NCI-H1930 (cell line): ENCODE measurements around the gene CERK.
"Not testable (repeated sequence)": the region's sequence is repeated elsewhere in the genome, so short reads cannot be mapped to it uniquely, and the experiment has no call there.

Experiments
- DNase-seq, 2 experiments: peaks; one replicate each; lab custom pipeline; 2025; lab: John Stamatoyannopoulos, UW

Gene CERK

DNA sequence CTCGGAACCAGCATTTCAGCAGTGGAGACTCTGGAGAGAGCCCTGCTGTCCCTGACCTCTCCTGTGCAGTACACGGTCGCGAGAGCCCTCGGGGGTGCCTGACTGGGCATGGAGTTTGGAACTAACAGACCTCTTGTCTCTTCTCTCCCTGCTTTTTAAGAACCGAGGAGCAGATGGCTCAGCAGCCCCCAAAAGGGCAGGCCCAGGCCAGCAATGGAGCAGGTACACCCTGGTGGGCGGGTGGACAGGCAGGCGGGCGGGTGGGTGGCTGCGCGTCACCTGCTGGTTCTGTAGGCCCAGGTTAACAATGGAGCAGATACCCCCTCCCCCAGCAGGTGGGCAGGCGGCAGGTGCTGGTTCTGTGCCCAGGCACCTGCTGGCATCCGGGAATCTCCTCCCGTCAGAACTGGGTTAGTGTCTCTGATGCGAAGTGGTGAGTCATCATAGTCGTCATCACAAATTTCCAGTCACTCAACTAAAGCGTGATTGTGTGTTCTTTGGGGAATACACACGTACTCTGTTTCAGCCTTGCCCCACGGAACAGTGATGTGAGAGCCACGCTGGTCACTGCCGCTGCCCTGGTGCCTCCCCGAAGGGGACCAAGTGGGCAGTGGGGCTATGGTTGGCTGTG is 76.7 kb downstream of the CERK start:
- no peak for DNase-seq

DNA sequence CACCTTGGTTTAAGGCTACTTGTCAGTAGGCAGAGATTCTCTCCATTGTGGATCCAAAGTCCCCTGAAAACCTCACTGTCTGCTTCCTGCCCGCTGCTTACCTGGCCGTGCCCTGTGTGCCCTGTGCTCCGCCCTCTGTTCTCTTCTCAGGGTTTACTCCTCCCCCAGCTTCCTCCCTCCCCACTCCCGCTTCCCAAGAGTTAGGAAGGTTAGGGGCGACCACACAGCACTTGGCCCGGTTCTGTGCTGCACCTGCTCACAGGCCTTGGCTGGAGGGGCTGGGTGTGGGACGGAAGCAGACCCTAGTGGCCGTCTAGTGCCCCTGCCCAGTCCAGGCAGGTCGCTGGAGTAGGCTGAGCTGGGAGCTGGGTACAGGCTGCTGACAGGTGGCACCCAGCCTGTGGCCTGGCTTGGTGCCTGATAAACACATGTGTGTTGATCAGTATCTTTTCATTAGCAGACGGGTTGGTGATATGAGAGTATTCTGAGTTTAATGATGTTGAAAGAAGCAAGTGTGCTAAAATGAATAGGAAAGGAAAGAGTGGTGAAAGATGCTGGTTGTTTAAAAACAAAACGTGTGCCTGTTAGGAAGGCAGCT is 77.3 kb downstream of the CERK start:
- DNase-seq: no peak

DNA sequence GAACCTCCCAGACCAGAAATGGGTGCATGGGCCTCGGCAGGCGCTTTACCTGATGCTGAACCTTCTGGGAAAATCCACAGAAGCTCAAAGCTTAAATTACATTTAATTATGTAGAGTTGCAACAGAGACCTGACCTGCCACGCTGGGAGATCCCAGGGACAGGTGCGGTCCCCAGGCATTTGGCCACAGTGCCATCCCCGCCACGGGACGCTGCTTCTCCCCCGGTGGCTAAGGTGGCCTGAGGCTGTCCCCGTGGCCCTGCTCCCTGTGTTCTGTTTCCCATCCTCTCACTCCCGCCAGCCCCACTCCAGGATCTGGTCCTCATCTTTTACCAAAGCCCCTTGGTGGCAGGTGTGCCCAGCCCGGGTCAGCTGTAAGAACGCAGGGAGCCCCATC is 78.3 kb downstream of the CERK start:
- DNase-seq: no peak

DNA sequence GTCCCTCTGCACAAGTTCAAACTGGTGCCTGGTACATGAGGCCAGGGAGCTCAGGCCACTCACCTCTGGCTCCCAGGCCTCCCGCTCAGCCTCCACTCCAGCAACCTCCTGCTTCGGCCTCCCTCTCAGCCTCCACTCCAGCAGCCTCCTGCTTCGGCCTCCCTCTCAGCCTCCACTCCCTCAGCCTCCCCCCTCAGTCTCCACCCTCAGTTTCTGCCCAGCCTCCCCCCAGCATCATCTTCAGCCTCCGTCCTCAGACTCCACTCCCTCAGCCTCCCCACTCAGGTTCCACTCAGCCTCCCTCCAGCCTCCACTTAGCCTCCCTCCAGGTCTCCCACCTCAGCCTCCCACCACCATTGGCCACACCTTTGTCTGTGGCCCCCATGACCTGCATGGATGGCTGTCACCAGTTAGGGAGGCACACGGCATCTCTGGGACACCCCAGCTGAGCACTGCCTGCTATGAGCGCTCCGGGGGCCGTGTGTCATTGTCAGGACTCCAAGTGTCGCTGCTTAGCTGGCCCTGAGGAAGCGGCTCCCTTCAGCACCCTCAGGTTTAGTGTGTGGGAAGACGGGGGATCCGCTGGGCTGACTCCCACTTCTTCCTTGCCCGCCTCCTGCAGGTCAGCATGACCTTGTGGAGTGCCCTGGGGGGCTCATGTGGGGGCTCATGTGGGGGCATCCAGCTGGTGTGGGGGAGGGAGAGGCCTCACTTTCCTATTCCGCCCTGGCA is 78.8 kb downstream of the CERK start:
- no peak for DNase-seq

DNA sequence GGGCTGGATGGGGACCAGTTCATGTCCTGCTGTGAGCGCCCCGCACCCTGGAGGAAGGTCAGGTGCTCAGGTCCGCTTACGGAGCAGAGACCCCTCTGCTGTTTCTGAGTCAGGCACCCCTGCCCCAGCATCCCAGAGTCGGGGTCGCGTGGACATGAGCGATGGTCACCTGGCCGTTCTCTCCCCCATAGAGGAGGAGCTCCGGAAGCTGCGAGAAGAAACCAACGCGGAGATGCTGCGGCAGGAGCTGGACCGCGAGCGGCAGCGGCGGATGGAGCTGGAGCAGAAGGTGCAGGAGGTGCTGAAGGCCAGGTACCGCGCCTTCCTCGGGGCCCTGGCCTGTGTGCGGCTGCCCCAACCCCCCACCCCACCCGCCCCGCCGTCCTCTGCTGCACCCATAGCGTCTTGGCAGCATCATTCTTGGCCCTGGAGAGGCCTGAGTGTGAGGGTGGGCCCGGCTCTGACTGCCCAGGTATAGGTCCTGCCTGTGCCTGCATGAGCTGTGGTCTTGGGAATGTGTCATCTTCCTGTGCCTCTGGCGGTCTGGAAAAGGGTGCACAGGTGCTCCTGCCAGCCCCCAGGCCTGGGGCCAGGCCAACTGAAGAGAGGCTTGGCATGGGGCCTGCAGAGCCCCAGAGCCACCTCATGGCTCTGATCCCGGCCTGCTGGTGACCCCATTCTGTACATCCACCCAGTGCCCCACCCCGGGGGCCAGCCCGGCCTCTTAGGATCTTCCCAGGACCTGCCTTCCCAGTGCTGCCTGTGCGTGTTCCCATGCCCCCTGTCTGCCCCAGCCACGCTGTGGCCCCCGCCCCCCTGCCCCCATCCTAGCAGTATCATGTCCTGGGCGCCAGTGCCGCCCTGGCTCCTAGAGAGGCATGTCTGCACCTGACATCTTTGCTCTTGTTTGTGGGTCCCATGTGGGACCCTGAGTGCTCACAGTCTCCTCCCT is 79.8 kb downstream of the CERK start:
- no peak for DNase-seq

DNA sequence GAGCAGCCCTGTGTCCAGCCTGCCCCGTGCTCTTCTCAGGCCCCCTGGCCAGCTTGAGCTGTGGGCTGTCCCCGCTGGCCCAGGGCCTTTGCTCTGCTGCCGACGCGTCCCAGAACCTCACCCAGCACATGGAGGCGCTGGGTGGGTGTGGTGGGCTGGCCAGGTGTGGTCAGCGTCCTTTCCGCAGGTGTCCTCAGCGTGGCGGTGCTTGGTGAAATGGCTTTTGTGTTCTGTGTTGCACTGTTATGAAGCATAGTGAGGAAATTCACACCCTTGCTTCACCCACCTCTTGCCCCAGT is 80.4 kb downstream of the CERK start:
- no peak for DNase-seq

DNA sequence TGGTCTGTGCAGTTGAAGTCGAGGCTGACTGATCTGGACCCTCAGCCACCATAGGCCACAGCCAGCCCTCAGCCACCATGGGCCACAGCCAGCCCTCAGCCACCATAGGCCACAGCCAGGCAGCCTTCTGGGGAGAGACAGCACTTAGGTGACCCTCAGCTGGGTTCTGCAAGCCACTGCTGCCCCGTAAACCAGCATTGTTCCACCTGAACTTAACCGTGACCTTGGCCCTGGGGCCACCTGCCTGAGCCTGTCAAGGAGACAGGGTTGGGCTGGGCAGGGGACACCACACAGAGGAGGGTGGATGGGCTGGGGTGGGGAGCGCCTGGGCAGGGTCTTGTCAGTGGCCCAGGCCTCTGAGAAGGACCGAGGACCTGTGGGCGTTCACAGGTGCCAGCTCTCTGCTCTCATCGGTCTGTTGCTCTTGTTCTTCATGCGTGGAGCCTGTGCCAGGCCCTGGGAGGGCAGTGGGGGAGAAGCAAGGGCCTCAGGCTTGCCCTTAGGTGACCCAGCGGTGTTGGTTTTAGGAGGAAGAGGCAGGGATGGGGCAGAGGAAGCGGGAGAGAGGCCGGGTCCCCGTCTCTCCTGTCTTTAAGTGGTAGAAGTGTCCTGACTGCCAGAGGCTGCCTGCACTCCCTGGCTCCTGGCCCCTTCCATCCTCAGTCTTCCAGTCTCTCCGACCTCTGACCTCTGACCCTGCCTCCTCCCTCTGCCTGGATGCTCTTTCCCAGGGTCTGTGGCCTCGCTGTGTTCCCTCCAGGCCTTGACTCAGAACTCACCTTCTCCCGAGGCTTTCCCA is 81.0 kb downstream of the CERK start:
- DNase-seq: no peak

DNA sequence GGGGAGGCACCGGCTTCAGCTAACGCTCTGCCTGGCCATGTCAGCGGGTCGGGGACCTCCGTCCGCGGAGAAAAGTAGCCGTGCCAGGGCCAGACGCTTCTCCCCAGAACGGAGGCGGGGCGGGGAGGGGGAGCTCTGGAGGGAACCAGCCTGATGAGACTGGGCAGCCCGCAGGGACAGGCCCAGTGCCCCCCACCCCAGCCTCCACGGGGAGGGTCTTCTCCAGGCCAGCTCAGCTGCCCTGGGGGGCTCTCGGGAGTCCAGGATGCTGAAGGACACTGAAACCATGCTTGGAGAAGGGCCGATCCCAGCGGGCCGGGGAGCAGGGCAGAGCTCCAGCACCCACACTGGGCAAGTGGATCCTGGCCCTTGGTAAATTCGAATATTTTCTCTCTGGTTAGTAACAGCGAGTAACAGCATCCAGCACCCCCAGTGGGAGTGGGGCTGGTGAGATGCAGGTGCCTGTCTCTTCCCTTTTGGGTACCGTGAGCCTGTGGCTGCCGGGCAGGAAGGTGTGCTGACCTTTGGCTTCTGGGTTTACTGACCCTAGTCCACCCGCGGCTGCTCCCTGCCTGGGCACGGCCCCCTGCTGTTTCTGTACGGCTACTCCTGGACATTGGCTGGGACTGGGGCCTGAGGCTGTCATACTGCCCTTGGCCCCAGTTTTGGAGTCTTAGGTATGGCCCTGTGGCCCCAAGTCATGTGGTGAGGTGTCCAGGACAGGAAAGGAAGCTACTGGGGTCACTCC is 82.0 kb downstream of the CERK start:
- DNase-seq: no peak

DNA sequence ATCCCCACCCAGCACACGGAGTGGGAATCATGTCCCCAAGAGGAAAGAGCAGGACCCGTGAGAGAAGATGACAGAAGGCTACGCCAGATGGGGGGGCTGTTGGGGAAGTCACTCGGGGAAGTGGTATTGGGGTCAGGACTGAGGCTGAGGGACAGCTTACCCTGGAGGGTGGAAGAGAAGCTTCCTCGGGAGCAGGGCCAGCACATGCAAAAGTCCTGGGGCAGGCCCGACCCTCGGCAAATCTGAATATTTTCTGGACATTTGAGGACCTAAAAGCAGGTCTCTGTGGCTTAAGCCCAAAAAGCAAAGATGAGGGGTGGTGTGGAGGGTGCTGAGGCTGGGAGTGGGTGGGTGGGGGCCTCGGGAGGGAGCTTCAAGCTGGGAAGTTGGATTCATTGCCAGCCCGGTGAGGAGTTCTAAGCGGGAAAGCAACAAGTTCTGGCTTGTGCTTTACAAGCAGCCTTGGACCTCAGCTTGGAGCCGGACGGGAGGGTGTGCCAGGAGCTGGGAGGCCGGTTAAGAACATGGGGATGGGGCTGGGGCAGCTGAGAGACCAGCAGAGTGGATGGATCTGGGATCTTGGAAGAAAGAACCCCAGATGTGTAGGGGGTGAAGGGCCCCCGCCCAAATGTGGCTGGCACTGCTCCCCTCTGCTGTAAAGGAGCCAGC is 83.0 kb downstream of the CERK start:
- DNase-seq: no peak

DNA sequence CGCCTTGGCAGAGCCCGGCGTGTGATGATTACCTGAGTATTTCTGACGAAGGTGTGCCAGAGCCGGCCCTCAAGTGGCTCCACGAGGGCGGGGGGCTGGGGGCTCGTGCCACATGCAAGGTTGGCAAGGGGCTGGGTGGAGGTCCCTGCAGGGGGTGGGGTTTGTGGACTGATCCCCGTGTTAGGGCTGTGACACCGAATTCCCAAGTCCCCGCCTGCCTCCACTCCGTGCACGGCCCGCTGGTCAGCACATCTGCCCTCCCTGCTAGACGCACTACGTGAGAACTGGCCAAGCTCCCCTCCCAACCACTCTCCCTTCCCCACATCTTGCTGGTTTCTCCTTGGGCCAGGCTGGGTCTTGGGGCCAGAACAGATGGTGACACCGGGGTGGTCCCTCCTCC is 83.6 kb downstream of the CERK start:
- no peak for DNase-seq

DNA sequence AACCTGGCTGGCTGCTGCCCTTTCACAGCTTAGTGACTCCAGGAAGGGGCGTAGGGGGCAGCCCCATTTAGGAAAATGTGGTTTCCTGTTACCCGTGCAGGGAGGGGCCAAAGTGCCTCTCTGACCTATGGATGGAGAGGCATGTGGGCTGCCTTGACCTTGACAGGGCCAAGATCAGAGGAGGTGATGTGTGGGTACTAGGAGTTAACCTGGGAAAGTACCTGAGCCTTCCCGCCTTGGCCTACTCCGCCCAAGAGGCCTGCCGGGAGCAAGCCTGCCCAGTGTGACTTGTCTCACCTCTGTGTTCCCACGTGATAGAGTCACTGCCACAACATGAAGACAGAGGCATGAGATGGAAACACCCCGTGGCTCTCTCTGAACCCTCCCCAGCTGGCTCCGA is 84.5 kb downstream of the CERK start:
- no peak for DNase-seq

DNA sequence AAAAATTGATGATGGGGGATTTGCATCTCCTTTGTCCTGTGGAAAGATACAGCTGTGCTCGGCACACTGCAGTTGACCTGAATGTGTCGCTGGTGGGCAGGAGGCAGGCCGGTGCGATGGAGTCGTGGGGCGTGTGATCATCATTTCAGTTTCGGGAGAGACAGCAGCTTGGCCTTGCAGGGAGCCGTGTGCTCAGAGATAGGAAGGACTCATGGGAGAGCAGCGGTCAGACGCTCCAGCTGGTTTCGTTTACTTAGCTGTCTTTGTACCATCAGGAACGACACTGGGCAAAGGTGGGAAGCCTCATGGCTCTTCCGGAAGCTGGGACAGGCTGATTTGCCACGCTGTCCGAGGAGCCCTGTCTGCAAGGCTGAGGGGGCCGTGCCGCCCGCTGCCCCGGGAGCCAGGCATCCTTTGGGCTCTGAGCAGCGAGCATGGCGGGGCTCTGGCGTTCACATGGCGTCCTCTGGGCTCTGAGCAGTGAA is 85.2 kb downstream of the CERK start:
- DNase-seq: no peak

DNA sequence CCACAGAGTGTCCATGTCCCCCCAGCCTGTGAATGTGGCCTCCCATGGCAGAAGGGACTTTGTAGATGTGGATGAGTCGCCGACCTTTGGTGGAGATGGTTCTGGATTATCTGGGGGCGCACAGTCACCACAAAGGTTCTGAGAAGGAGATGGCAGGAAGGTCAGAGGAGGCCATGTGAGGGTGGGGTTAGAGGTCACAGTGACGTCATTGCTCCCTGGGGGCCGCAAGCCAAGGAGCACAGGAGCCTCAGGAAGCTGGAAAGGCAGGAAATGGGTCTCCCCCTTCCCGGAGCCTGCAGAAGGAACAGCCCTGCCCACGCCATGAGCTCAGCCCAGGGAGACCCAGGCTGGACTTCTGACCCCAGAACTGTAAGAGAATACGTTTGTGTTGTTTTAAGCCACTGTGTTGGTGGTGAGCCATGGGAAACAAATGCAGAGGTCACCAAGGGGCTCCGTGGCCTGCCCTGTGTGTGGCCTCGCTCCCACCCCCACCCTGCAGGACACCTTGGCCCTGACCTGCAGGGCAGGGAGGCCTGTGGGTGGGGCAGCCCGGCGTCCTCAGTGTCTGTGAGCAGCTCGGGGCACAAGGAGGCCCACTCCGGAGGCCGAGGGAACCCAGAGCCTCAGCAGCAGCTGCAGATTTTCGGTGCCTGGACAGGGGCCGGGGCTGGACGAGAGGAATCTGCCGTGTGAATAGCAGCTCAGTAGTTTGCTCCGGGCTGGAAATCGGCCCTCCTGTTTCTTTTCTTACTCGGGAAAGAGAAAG is 85.8 kb downstream of the CERK start:
- DNase-seq: no peak

DNA sequence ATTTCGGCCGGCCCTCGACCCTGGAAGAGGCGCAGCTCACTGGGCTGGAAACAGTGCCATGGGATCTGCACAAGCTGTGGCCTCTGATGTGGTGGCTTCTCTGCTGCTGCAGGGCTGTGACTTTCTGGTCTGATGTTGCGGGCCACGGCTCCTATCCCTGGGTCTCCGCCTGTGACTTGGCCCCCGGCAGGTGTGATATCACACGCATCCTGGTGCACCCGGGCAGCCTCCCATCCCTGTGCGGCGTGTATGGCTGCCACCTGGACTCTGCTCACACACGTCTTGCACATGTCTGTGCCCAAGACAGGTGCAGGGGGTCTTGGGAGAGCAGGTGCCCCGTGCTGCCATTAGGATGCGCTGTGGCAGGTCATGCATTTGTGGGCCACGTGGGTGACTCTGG is 86.7 kb downstream of the CERK start:
- DNase-seq: no peak

DNA sequence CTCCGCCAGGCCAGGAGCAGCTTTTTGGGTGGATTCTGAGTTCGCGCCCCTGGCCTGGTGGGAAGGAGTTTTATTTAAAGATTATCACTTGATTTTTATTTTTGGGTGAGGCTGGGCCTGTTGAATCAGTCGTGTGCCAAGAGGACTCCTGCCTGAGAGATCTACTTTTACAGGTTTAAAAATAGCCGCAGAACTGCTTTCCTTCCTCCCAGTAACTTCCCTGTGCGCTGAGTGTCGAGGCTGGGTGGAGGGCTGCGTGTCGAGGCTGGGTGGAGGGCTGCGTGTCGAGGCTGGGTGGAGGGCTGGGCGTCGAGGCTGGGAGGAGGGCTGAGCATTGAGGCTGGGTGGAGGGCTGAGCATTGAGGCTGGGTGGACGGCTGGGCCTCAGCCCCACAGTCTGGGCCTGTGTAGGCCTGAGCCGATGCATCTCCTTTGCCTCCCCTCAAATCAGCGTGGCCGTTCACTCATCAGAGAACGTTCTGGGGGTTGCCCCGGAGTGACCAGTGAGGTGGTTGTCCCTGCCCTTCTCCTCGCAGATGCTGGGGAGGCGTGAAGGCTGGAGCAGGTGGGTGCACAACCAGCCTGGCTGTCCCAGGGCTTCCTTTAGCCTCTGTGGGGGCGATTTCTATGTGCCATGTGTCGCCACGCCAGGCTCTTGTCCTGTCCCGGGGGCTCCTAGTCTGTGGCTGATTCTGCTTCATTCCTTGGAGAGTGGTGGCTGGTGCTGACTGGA is 87.8 kb downstream of the CERK start:
- DNase-seq: no peak

DNA sequence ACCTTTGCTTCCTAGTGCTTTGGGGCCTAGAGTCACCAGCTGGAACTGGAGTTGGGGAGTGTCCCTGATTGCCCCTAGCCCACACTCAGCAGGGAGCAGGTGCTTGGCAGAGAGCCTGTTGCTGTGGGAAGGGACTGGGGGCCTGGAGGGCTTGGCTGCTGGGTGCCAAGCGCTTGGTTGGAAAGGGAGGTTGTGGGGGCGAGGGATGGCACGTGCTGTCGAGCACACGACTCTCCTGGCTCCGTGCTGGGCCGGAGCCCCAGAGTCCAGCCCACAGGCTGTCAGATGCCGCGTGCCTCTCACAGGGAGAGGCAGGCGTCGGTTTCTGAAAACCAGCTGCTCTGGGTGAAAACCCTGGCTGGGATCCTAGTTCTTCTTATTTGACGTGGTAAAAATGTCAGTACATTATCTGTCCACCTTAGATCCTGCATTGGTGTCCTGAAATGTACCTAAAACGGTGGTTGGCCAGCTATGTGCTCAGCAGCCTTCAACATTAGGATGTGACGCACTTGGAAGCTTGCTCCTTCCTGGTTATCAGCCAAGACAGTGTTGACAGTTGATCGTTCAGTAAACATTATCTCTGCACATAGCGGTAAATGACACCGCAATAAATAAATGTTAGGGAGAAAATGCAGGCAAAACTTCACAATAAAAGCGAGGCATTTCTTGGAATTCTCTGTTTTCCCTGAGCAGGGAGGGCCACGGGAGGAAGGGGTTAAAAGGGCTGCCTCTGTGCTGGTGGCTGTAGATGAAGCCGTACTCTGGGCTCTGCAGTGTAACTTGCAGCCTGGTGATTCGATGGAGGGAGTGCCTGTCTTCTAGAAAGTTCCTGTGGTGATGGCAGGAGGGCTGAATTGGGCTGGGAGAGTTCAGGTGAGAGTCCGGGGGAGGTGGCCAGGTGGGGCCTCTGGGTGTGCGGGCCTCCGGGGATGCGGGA is 88.6 kb downstream of the CERK start:
- no peak for DNase-seq

DNA sequence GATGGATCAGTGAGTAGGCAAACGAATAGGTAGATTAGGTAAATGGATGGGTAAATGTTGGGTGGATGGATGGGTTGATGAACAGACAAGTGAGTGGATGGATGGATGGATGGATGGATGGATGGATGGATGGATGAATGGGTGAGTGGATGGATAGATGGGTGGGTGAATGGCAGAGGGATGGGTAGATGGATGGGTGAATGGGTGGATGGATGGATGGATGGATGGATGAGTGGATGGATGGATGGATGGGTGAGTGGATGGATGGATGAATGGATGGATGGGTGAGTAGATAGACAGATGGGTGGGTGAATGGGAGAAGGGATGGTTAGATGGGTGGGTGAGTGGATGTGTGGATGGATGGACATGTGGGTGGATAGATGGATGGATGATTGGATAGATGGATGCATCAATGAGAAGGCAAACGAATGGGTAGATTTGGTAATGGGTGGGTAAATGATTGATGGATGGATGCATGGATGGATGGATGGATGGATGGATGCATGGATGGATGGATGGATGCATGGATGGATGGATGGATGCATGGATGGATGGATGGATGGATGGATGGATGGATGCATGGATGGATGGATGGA is 89.7 kb downstream of the CERK start:
- DNase-seq: not testable (repeated sequence)
